OCI-LY1 (cell line): Measurements from ENCODE around the gene SPINK5.

Experiments
- CTCF ChIP-seq: fragments of 200-600 bp; sonication (generic), shearing (Covaris generic); IDR thresholded peaks from 2 replicates; pipeline ENCODE4 v1.5.1; 2017; ENCODE audit warnings: mild to moderate bottlenecking, antibody characterized with exemption, low read length, moderate library complexity, mixed read lengths
- EZH2 ChIP-seq: fragments of 200-600 bp; sonication (generic), shearing (Covaris generic); IDR thresholded peaks from 2 replicates; pipeline ENCODE4 v1.8.0; 2017; ENCODE audit warnings: borderline replicate concordance, mixed run types, mild to moderate bottlenecking, antibody characterized with exemption, low read length, moderate library complexity, mixed read lengths

DNA sequence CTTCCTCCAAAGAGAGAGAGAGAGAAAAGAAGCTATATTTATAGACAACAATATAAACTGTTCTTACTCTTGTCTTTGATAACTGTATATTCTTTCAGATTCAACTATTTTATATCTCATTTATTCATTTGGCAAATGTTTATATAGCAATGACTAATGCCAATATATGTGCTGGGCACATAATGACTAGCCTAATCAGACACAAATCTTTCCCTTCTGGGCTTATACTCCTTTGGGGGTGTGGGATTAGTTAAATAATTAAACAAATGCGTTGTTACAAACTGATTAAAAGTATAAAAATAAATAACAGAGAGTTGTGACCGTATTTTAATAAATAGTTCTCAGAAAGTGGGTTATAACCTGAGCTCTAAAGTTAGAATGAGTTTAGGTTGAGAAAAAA lies 108.6 kb downstream of the SPINK5 start:
- TF ChIP-seq CTCF = no peak
- TF ChIP-seq EZH2 = no peak
